GM12873 (cell line): ENCODE results near the gene DPH2.

Experiments
- TF ChIP-seq, protein P1 (sequence below): IDR thresholded peaks from 2 replicates; pipeline ENCODE4 v1.5.1; 2012; ENCODE audit warnings: low read depth, mild to moderate bottlenecking, moderate library complexity, low read length, control low read depth; ENCODE audit not compliant: insufficient read depth; ENCODE audit errors: missing control alignments

DPH2 gene

DNA sequence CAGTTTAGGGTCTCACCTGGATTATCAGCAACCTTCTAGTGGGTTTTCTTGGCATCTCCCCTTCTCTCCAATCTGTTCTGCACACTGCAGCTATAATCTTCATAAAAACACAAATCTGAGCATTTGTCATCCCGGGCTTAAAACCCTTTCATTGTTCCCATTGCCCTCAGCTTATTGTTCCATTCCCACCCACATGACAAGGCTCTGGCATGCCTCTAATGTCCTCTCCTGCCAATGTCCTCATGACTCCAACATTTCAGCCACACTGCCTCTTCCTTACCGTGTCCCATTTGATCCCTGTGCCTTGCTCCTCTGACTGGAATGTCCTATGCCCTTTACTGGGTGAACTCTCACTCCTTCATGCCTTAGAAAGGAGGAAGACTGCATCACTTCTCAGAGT, 7.5 kb upstream of the DPH2 start:
- TF ChIP-seq, protein P1, sequence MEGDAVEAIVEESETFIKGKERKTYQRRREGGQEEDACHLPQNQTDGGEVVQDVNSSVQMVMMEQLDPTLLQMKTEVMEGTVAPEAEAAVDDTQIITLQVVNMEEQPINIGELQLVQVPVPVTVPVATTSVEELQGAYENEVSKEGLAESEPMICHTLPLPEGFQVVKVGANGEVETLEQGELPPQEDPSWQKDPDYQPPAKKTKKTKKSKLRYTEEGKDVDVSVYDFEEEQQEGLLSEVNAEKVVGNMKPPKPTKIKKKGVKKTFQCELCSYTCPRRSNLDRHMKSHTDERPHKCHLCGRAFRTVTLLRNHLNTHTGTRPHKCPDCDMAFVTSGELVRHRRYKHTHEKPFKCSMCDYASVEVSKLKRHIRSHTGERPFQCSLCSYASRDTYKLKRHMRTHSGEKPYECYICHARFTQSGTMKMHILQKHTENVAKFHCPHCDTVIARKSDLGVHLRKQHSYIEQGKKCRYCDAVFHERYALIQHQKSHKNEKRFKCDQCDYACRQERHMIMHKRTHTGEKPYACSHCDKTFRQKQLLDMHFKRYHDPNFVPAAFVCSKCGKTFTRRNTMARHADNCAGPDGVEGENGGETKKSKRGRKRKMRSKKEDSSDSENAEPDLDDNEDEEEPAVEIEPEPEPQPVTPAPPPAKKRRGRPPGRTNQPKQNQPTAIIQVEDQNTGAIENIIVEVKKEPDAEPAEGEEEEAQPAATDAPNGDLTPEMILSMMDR: no peak

DNA sequence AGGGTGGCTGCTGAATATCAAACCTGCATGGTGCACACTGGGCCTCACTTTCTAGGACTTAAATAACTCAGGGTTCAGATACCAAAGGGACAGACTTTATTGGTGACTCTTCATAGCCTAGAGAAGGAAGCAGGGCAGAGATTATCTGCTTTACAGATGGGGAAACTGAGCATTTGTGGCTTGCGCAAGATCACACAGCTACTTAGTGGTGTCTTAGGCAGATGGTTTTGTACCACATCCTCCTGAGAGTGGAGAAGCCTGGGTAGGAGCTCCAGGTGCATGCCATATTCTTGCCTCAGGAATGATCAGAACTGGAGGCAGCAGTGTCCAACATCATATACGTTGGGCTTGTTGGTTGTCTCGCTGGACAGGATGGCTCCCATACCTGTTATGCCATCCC, 6.8 kb upstream of the DPH2 start:
- TF ChIP-seq, protein P1: no peak

- TF ChIP-seq, protein P1: no peak
Measured at GRCh38 chr1:43963890-43964289, 5.9 kb upstream of the DPH2 start.

DNA sequence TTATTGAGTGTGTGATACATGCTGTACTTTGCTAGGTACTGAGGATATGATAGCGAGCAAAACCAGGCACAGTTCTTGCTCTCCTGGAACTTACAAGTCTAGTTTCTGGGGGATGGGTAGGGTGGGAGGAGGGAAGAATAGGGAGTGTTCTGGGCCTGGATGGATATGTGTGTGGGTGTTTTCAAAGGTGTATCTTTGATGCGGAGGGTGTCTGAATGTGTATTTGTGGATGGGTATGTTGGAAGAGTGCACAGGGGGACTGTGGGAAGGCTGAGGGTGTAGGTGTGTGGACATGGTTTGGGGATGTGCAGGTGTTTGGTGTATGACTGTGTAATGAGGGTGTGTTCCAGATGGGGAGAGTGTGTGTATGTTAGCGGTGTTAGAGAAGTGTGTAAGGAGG, 4.5 kb upstream of the DPH2 start:
- TF ChIP-seq, protein P1: no peak

DNA sequence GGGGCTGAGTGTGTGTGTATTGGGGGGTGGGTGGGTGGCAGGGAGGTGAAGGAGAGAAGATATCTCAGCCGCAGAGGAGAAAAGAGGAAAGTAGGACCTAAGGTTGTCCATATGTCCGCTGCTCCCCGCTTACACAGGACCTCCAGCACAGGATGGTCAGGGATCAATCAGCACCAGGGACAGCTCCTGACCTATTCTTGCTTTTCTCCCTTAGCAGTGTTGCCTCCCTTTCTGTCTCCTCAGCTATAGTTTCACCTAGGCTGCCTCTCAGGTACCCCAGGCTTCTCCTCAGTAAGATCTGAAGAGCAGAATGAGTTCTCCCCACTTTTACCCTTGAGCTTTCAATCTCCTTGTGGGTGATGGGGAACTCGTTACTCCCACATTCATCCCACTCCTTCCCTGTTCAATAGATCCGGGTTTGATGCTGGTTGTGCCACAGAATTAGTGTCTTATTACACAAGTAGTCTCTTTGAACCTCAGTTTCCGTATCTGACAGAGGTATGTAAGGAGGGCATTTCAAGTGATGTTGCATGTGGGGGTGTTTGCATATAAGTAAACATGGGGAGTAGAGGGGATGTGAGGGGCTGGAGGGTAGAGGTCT, 1.4 kb upstream of the DPH2 start:
- TF ChIP-seq, protein P1: no peak

- TF ChIP-seq, protein P1: no peak
Measured at GRCh38 chr1:43969416-43969745, 429 bp upstream of the DPH2 start.

GRCh38 chr1:43970502-43970901, 692 bp downstream of the DPH2 start:
- TF ChIP-seq, protein P1: no peak

DNA sequence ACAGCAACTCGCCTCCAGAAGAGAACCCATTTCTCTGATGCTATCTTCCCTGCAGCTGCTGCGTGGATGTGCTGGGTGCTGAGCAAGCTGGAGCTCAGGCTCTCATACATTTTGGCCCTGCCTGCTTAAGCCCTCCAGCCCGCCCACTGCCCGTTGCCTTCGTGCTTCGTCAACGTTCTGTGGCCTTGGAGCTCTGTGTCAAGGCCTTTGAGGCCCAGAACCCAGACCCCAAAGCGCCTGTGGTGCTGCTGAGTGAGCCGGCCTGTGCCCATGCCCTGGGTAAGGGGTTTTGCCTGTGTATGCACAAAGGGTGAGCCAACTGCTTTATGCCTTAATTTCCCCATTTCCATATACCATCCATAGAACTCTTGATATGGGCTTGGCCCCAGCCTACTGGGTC, 1.1 kb downstream of the DPH2 start:
- TF ChIP-seq, protein P1: no peak
